Measurements from ENCODE around the gene AKAP13.
A peak's percentile ranks its signal among the peaks of the same experiment; 100 is the strongest.

AKAP13 gene

DNA sequence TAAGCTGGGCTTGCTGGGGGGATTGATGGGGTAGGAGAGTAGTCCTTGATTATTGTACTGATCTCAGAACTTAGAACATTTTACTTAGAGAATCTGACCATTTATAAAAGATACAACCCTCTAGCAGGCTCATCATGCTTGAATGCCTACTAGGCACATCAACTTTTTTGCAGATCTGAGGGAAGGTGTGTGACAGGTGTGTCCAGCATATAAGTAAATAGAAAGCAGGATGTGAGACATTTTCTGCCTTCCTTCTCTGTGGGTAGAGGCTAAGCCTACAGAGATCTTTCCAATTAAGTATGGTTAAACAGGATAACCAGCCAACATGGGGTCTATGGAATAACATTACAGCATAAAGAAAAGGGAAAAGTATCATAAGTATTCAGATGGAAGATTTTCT, 159.1 kb downstream of the AKAP13 start:
- no peak for DNase-seq (ENCODE audit: low read depth)

DNA sequence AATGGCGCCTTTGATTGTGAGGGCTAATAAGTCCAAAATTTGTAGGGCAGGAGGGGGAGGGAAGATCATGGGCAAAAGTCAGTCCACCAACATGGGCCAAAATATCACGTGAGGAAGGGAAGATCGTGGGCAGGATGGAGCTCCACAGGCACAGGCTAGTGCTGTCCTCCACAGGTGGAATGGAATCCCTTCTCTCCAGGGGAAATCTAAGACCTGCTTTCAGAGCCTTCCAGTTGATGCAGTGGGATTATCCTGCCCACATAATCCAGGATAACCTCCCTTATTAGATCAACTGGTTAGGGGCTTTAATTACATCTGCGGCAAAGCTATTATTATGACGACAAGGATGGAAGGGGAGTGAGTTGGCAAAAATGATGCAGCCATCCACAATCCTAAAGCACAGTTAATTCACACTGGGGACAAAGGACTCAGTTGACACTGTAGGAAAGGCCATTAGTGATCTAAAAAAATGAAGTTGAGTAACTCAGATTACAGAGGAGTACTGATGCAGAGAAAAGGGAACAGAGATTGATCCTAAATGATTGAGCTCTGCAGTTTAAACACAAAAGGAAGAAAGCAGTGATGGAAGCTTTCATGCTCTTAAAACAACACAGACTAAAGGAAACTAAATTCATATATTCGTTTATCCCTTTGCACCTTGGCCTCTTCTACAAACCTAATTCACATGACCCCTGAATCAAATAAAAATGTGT, 159.8 kb downstream of the AKAP13 start:
- no peak for DNase-seq (ENCODE audit: low read depth)

DNA sequence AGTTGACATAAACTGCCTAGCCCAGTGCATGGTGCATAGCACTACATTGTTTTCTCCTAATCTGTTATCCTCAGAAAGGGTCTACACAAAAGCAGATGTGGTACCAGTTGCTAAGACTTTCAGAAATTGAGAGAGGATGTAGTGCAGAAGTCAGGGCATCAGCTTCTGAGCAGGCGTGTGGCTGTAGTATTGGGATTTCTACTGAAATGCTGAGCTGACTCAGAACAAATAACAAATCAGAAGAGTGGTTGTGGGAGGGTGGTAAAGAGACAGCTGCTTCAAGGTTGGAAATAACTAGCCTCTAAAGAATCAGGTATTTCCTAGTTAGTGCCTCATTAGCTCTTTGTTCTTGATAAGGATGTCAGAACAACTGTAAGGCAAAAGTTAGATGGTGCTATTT, 161.3 kb downstream of the AKAP13 start:
- DNase-seq (ENCODE audit: low read depth): no peak

DNA sequence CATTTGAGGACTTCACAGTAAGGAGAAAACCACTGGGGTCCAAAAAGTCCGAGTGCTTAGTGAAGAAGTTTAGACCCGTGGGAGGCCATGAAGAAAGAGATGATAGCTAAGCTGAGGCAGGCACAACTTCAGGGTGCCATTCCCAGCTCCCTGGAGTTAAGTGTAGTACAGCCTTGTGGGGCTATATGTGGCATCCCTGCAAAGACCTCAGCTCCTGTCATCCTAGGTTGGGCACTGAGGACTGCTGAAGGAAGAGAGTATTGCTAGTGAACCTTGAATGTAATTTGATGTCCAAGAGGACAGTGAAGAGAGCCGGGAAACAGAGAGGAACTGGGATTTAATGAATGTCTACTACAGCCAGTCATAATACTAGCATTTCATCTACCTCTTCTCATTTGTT, 162.1 kb downstream of the AKAP13 start:
- DNase-seq (ENCODE audit: low read depth): no peak

DNA sequence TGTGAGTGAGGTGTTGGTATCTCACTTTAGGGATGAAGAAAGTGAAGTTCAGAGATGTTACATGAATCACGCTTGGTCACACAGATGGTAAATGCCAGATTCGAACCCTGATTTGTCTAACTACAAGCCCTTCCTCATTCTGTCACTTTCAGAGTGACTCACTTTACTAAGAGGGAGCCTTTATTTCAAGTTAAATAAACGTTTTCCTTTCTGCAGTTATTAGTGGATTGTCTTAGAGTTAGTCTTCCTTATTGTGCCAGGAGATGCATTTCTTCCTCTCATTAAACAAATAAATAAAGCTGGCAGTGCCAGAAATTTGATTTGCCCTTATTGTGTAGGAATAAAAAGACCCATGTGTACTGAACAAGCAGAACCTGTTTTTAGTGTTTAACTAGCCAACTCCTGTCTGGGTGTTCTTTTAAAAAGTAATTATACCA, 162.5 kb downstream of the AKAP13 start:
- peak; percentile 11 for DNase-seq (ENCODE audit: low read depth)

DNA sequence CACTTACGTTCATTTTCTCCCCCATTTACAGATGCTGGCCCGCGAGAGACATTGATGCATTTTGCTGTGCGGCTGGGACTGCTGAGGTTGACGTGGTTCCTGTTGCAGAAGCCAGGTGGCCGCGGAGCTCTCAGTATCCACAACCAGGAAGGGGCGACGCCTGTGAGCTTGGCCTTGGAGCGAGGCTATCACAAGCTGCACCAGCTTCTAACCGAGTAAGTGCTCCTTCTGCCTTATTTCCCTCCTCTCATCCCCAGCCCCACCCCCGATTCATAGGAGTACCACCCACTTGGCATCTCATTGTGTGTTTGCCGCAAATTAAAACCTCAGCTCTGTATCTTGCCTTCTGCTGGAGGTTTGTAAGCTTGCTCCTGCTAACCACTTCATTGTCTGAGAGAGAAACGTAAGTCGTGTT, 163.3 kb downstream of the AKAP13 start:
- no peak for DNase-seq (ENCODE audit: low read depth)

DNA sequence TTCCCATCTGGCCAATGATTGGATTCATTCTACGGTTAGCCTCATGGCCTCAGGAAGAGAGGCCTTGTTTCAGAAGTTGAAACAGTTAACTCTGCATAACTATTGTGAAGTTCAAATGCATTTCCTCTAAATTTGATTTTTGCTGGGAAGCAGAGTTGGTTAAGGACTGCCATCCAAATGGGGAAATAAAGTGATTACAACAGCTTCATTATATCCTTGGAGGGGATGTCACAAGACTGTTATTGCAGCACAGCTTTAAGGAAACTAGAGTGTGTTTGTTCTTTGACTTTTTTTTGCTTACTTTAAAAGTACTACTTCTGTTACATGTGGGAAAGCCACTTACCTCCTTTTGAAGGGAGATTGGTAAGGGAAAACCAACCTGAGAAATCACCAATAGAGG, 164.8 kb downstream of the AKAP13 start:
- no peak for DNase-seq (ENCODE audit: low read depth)

DNA sequence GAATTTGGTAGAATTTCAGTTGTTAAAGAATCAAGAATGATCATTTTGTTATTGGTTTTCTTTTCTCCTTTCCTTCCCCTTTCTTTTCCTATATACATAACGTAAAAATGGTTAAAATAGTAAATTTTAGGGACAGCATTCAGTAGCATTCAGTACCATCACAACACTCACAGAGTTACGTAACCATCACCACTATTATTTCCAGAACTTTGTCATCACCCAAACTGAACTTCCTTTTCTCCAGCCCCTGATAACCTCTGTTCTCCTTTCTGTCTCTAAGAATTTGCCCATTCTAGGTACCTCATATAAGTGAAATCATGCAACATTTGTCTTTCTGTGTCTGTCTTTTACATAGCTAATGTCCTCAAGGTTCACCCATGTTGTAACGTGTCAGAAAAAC, 165.3 kb downstream of the AKAP13 start:
- no peak for DNase-seq (ENCODE audit: low read depth)

DNA sequence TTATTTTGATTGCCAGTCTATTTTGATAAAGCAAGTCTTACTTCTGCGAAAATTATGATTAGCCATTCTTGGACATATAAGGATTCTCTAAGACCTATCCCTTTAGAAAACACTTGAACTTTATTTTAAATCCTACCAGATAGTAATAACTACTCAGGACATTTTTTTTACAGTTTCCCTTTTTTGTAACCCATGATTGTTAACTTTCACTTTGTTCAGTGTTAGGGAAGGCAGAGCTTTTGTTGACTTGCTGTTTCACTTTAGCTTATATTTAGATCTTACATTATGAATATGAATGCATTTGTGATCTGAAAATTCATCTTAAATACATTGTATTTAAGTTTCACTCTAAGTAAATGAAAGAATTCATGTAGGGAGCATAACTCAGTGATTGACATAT, 167.0 kb downstream of the AKAP13 start:
- no peak for DNase-seq (ENCODE audit: low read depth)

DNA sequence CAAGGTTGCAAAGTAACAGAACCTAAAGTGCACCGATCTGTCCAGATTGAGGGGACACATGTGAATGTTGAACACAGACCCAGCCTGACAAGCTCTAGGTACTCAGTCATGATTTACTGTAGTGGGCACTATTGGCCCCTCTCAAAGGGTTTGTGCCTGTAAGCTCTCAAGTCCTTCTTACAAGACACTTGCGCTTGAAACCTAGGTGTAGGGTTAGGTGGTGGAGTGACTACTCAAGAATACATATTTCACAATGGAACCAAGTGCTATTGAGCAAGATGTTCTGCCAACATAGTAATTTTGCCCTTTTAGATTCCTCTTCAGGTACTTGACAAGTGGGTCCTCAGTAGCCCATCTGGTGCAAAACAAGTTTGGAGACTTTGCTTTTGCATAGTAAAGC, 169.9 kb downstream of the AKAP13 start:
- no peak for DNase-seq (ENCODE audit: low read depth)

DNA sequence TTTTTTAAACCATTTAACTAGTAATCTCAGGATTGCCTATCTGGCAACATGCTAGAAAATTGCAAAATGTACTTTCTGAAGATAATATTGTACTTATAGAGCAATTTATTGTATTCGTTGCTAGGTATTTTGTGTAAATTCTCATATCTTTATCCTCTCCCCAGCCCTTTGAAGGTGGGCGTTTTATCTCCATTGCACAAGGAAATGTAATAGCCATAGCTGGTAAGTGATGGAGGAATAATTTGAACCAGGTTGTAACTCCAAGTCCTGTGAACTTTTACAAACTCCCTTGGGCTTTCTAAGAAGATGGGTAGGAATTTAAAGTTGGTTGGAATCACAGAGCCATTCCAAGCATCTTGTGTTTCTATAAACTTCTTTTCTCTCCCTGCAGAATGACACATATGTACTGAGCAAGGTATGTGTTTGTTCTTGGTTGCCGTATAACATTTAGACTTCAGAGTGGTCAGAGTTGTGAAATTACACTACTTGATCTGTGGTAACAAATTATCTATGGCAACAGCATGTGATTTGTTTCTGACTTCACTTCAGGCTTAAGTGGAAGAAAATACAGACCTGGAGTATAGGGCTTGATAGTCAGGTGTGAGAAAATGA, 170.9 kb downstream of the AKAP13 start:
- DNase-seq (ENCODE audit: low read depth): no peak

DNA sequence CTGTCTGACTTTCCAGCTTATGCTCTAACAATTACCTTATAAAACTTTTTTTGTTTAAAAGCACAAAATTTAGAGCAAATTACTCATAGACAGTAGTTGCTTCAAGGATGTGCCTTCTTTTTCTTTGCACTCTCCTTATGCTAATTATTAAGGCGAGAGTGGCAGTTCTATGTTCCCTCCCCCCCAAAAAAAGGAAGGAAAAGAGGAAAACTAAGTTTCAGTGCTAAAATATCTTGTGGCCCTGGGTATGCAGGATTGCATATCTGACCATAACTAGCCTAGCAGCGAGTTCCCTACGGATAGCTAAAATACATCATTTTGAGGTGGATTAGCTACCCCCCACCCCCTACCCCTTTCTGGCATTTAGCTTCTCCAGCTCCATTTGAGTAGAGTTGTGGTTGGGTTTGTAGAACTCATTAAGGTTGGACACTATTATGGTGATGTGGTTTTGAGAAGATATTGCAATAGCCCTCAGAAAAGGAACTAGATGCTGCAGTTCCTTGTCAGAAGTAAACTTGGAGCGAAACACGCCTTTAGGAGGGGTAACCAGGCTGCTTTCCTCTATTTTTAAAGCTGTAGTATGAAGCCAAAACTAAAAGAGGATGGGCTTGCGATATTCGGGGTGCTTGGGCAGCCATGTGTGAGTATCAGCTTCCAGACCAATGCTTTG, 174.6 kb downstream of the AKAP13 start:
- DNase-seq (ENCODE audit: low read depth): no peak

DNA sequence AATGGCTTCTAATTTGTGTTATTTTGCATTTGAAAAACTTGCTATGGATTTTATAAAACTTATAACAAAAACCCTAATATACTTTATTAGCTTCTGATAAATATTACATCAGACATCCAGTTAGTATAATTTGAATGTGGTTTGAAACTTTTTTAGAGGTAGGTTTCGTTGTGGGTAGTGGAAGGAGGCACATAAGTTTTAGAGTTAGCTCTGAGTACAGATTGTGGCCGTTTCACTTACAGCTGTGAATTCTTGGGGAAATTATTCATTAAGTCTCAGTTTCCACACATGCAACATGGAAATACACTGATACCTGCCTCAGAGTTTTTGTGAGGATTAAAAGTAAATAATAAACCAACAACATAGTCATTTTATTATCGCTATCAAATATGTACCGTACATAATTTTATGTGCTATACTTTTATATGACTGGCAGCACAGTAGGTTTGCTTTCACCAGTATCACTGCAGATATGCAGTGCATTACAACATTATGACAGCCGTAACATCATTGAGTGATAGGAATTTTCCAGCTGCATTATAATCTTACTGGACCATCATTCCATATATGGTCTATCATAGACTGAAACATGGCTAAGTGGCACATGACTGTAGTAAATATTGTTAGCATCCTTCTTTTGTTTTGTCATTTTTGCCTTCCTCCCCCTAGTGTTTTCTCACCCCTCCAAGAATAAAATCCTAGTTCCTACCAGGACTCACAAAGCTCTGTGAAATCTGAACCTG, 175.6 kb downstream of the AKAP13 start:
- no peak for DNase-seq (ENCODE audit: low read depth)

DNA sequence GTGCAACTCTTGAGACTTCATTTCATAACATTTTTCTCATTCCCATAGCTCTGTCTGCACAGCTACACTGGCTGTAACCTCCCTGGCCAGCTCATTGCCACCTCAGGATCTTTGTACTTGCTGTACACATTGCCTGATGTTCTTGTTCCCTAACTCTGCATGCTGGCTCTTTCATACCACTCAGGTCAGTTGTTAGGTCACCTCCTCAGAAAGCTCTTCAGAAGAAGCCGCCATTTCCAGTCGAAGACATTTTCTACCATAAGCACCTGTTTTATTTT, 176.2 kb downstream of the AKAP13 start:
- DNase-seq (ENCODE audit: low read depth): no peak

DNA sequence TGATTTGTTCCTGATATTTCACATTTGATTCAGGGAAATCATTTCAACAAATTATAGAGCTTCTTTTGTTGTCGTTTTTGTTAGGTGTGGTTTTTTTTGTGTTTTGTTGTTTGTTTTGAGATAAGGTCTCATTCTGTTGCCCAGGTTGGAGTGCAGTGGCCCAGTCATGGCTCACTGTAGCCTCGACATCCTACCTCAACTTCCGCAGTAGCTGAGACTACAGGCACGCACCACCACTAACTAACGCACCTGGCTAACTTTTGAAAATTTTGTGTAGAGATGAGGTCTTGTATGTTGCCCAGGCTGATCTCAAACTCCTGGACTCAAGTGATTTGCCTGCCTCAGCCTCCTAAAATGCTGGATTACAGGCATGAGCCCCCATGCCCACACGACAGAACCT, 177.0 kb downstream of the AKAP13 start:
- DNase-seq (ENCODE audit: low read depth): no peak

DNA sequence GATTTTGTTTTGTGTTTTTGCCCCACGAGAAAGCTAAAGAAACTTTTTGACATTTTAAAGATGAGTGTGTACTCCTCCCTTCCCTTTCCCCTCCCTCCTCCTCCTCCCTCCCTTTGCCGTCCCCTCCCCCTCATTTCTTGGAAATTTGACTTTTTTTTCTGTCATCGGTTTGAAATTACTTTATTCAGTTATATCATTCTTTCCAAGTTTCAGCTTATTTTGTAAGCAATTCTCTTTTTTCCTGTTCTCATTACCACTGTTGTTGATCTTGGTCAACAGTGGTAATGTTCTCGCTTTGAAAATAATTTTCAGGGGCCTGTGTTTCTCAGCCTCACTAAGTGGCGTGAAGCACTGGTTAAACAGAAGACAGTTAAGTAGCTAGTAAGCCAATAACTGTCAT, 178.4 kb downstream of the AKAP13 start:
- no peak for DNase-seq (ENCODE audit: low read depth)

DNA sequence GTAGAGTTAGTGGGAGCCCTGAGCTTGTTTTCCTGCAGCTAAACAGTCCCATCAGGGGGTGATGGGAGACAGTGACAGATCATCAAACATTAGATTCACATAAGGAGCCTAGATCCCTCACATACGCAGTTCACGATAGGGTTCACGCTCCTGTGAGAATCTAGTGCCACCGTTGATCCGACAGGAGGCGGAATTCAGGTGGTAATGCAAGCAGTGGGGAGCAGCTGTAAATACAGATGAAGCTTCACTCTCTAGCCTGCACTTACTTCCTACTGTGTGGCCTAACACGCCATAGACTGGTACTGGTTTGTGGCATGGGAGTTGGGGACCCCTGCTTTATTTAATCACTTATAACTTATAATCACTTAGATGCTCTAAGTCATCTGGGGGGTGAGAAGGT, 179.1 kb downstream of the AKAP13 start:
- DNase-seq (ENCODE audit: low read depth): no peak

DNA sequence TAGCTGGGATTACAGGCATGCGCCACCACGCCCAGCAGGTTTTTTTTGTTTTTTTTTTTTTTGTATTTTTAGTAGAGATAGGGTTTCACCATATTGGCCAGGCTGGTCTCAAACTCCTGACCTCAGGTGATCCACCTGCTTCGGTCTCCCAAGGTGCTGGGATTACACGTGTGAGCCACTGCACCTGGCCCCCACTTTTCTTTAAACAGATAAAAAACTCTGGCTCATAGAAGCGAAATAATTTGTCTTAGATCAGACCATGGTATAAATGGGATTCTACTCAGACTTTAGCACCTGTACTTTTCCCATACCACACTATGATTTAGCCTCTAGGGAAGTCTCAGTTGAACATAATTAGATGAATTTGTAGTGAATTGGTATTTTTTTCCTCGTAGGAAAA, 182.4 kb downstream of the AKAP13 start:
- no peak for DNase-seq (ENCODE audit: low read depth)

DNA sequence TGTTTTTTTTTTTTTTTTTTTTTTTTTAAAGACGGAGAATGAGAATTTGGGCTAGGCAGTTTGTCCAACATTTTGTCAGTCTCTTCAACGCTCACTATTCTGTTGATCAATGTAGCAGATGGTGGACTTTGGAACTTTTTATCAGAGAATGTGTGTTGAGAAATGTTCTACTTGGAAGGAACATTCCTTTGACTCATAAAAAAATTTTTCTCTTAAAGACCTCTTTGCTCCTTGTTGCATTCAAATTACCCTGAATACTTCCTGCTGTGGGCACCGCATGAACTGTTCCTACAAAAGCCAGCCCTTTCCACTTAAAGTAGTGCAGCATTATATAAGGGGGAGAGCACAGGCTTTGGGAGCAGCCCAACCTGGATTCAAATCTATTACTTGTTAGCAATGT, 182.9 kb downstream of the AKAP13 start:
- no peak for DNase-seq (ENCODE audit: low read depth)

DNA sequence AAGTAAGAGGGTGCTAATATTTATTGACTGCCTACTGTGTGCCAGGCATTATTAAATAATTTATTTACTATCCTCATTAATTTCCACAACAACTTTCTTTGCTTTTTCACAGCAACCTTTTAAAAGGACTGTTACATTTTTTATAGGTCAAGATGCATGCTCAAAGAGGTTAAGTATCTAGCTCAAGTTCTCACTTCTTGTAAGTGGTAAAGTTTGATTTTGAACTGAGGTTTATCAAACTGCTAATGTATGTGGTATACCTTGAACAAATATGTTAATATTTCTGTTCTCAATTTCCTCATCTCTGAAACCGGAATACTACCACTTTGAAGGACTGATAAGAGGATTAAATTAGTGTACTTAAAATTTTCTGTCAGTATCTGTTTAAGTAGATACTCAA, 183.3 kb downstream of the AKAP13 start:
- no peak for DNase-seq (ENCODE audit: low read depth)

DNA sequence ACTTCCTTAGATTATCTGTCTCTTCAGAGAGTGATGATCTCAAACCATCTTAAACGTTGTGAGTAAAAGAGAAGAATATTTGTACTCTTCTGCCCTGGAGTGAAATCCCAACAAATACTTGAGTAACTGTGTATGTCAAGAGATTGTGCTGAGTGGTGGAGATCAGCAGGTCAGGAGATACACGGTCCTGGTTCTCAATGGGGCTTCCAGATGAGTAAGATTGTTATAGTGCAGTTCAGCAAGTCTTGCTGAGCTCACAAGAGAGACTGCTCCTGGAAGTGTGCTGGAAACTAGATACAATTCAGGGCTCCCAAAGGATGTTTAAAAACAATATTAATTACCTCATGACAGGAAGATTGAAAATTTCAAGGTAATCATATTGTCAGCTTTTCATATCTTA, 184.3 kb downstream of the AKAP13 start:
- no peak for DNase-seq (ENCODE audit: low read depth)

DNA sequence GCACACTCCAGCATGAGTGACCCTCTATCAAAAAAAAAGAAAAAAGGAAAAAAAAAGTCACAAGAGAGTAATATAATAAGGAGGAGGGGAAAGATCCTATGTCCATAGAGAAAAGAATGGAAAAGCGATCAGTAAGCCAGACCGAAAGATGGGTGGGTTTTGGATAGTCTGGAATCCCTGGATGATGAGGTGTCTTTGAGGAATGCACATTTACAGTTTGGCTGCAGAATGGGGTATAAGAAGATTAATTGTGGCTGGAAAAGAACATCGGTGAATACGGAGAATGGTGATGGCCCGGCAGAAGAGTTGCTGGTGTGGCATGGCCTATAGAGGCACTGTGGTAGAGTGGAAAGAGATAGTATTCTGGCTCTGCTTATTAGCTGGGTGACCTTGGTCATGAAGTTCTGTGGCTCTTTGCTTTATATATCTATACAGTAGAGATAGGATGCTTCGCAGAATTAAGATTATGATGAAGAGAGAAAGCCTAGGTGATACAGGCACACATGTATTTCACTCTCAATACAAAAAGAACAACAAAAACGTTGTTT, 187.9 kb downstream of the AKAP13 start:
- DNase-seq (ENCODE audit: low read depth): no peak

DNA sequence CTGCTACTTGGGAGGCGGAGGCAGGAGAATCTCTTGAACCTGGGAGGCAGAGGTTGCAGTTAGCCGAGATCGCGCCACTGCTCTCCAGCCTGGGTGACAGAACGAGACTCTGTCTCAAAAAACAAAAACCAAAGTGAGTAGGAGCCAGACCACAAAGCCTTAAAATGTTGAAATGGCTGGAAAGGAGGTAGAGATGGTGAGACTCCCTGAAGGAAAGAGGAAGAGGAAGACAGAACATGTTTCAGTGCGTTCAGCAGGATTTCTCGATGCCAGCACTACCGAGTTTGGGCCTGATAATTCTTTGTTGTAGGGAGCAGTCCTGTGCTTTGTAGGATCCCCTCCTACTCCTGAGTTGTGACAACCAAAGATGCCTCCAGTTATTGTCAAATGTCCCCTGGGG, 189.9 kb downstream of the AKAP13 start:
- no peak for DNase-seq (ENCODE audit: low read depth)

Data from ELR (cell line).